ENCODE data around the gene PNPLA7. TPM values are rescaled to one million over a fixed set of nuclear protein-coding genes. Genes with fewer than 3 reads are reported as not detected.

PNPLA7 gene
- total and polyA plus RNA-seq, 2 of the 8 experiments (the other 6 are each of a cell fraction or from before 2014, with no cell fraction given): 0.35 to 0.47 TPM

- no peak for DNase-seq (ENCODE audit: low read depth in 1 of 2, low spot score in 2 of 2)
- H3K79me1 ChIP-seq (ENCODE audit: low read depth, low read length): no peaks in the 10 kb centered on the region
- no peak overlapping the region for H2BK120ac ChIP-seq (replicated peaks; ENCODE audit: low read depth, low read length)
- H3K27me3 ChIP-seq (replicated peaks in 1 of 4; ENCODE audit: control insufficient read depth in 3 of 4, extremely low read depth in 1 of 4, insufficient read depth in 3 of 4, low read length in 3 of 4): no peaks in the 10 kb centered on the region
- peaks cover 3% of the 10 kb centered on the region; the same call in 1 of the 2 replicates for H3K23me2 ChIP-seq (ENCODE audit: low read depth, low read length)
- H3K79me2 ChIP-seq (ENCODE audit: control insufficient read depth in 1 of 2, insufficient read depth in 2 of 2, low read length in 2 of 2): no peaks in the 10 kb centered on the region
- FAIRE-seq: no peak
- H2BK15ac ChIP-seq (ENCODE audit: low read length): no peak overlapping the region
- no peak overlapping the region for H3K14ac ChIP-seq (ENCODE audit: insufficient read length)
- 87% methylated on average over 10 of the region's 10 CpGs; no CpG with 5 or more reads in 1 of the 2 experiments for WGBS, 2 experiments (ENCODE audit: extremely low coverage in 1 of 2, insufficient coverage in 1 of 2, insufficient read length in 1 of 2, insufficient replicate concordance in 2 of 2, low coverage in 1 of 2, low lambda C conversion rate in 2 of 2, missing lambda C conversion rate in 1 of 2)
- H3K4me2 ChIP-seq (ENCODE audit: insufficient read depth in 1 of 2, low read depth in 2 of 2, low read length in 2 of 2): no peak overlapping the region
- peak overlapping the region; percentile 48; the same call in 1 of the 2 replicates for H3K18ac ChIP-seq (ENCODE audit: extremely low read depth, low read length)
- no peak overlapping the region for H2BK5ac ChIP-seq (ENCODE audit: low read depth, low read length)
- H2AK5ac ChIP-seq (ENCODE audit: low read depth, low read length): no peak overlapping the region
- no peak overlapping the region for H3K23ac ChIP-seq (ENCODE audit: insufficient read length)
- no peak overlapping the region for H4K5ac ChIP-seq (ENCODE audit: insufficient read length, low read depth, low read length)
- no peak overlapping the region for H4K91ac ChIP-seq (replicated peaks; ENCODE audit: insufficient read length, low read length)
- no peak overlapping the region for H2AFZ ChIP-seq (ENCODE audit: low read length)
- ChIA-PET POLR2A (ENCODE audit: partially characterized antibody) (no interaction called here), CTCF (ENCODE audit: partially characterized antibody) (interaction anchor here (2.4 kb wide), 1 partner anchor 10 kb away, joined by 9 read pairs; no protein-coding TSS in a partner anchor)
- H3K56ac ChIP-seq (replicated peaks; ENCODE audit: insufficient read length, low read depth, low read length): no peak overlapping the region
- H4K20me1 ChIP-seq (replicated peaks in 1 of 2; ENCODE audit: control insufficient read depth in 1 of 2, insufficient read depth in 2 of 2, low read length in 2 of 2): peaks cover 0 to 1% of the 10 kb centered on the region in 2 experiments
- H2BK12ac ChIP-seq (ENCODE audit: low read depth, low read length): no peak overlapping the region
- H3K27ac ChIP-seq (ENCODE audit: low read depth, low read length): no peak overlapping the region
- no peak overlapping the region for H3K4me3 ChIP-seq (ENCODE audit: extremely low read depth in 1 of 4, insufficient read depth in 2 of 4, low read depth in 3 of 4, low read length in 4 of 4)
- no peak overlapping the region for H2BK20ac ChIP-seq (ENCODE audit: low read length)
- H3K9me3 ChIP-seq (ENCODE audit: insufficient read depth in 2 of 2, low read depth in 1 of 2, low read length in 1 of 2): peaks cover 0 to 2% of the 10 kb centered on the region in 2 experiments; a peak in 1 of 4 replicates
- no peak overlapping the region for H3K4ac ChIP-seq (replicated peaks; ENCODE audit: insufficient read length, low read depth, low read length)
- H3K9ac ChIP-seq (replicated peaks in 1 of 4; ENCODE audit: extremely low read depth in 1 of 4, low read depth in 3 of 4, low read length in 3 of 4): no peak overlapping the region
- H4K8ac ChIP-seq (ENCODE audit: extremely low read depth, insufficient read depth, low read length): no peak overlapping the region
- H3K4me1 ChIP-seq (replicated peaks in 1 of 4; ENCODE audit: control insufficient read depth in 3 of 4, insufficient read depth in 4 of 4, low read length in 3 of 4): no peaks in the 10 kb centered on the region; a peak in 1 of 7 replicates
- H3K36me3 ChIP-seq (ENCODE audit: control insufficient read depth in 2 of 4, insufficient read depth in 4 of 4, low read length in 3 of 4): no peaks in the 10 kb centered on the region; a peak in 2 of 8 replicates
- TF ChIP-seq PHF8 (conservative IDR thresholded peaks at IDR 0.05; ENCODE audit: low read depth, low read length) (no peak), JUN (IDR thresholded peaks at IDR 0.05; ENCODE audit: low read depth, low read length) (no peak), SIN3A (conservative IDR thresholded peaks at IDR 0.05 in 1 of 2, IDR thresholded peaks at IDR 0.05 in 1 of 2; ENCODE audit: low read depth in 1 of 2, low read length in 2 of 2) (no peak), GTF2F1 (IDR thresholded peaks at IDR 0.05; ENCODE audit: borderline replicate concordance, low read depth, low read length) (no peak), SUZ12 (IDR thresholded peaks at IDR 0.05; ENCODE audit: low read length) (no peak), YY1 (IDR thresholded peaks at IDR 0.05; ENCODE audit: low read depth, low read length) (no peak), TEAD4 (IDR thresholded peaks at IDR 0.05; ENCODE audit: low read depth, low read length) (no peak), KDM5A (IDR thresholded peaks at IDR 0.05; ENCODE audit: low read length) (no peak), CTCF (IDR thresholded peaks at IDR 0.05; ENCODE audit: control extremely low read depth in 1 of 3, insufficient read depth in 1 of 3, low read depth in 1 of 3, low read length in 3 of 3) (no peak), GABPA (IDR thresholded peaks at IDR 0.05; ENCODE audit: borderline replicate concordance, insufficient read depth, low read length) (no peak), SAP30 (IDR thresholded peaks at IDR 0.05; ENCODE audit: insufficient read depth, insufficient replicate concordance, low read length) (no peak)
Observed at GRCh38 chr9:137519553-137519952, 30.6 kb downstream of the PNPLA7 start.

Data from H1 (cell line).